Astrocyte of the cerebellum (primary cell): ENCODE results near the gene NFIX.

Source experiments
- DNase-seq: peaks from one replicate; pipeline ENCODE4 v3.0.0-alpha.2; 2011; ENCODE audit warnings: low read depth
- H3K4me3 ChIP-seq: 2 replicates; pipeline ENCODE4 v1.5.1; 2011; ENCODE audit warnings: mild to moderate bottlenecking, low read depth, low read length, moderate library complexity
- in situ Hi-C: cut with HindIII; loops from 2 replicates; pipeline ENCODE4 v1.10.0; 2017; ENCODE audit warnings: low sequenced_read_pairs
- TF ChIP-seq, protein P1 (sequence below): IDR thresholded peaks from 2 replicates; pipeline ENCODE4 v1.5.1; 2012; ENCODE audit warnings: low read length, low read depth, moderate library complexity, mild to moderate bottlenecking; ENCODE audit errors: missing control alignments

NFIX gene

DNA sequence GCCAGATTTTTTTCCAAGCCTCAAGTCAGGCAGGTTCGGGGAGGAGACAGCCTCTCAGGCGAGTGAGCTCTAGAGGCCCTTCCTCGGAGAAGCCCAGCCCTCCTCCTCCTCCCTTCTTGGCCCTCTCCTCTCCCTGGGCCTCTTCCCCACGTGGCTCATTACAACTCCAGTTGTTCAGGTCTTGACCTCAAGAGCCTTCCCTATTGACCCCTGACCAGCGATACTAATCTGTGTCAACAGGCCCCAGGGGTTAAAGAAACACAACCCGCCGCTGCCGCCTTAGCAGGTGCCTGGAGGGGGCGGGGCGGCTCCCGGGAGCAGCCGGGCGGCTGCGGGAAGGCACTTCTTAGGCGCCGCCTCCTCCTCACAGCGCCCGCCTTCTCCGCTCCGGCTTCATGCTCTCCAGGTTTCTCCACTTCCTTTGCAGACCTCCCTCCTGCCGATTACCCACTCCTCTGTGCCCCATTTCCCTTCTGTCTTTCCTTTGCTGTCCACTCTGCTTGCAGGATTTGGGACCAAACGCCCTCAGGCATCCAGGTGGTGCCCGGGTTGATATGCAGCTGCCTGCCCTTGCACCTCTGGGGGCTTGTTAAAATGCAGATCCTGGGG lies 56.4 kb downstream of the NFIX start:
- in situ Hi-C loops: loop anchor here (25.0 kb wide), 1 partner anchor 186 kb away; no protein-coding TSS in a partner anchor
- DNase-seq: no peak
- H3K4me3 ChIP-seq: no peak overlapping the region
- TF ChIP-seq, protein P1, sequence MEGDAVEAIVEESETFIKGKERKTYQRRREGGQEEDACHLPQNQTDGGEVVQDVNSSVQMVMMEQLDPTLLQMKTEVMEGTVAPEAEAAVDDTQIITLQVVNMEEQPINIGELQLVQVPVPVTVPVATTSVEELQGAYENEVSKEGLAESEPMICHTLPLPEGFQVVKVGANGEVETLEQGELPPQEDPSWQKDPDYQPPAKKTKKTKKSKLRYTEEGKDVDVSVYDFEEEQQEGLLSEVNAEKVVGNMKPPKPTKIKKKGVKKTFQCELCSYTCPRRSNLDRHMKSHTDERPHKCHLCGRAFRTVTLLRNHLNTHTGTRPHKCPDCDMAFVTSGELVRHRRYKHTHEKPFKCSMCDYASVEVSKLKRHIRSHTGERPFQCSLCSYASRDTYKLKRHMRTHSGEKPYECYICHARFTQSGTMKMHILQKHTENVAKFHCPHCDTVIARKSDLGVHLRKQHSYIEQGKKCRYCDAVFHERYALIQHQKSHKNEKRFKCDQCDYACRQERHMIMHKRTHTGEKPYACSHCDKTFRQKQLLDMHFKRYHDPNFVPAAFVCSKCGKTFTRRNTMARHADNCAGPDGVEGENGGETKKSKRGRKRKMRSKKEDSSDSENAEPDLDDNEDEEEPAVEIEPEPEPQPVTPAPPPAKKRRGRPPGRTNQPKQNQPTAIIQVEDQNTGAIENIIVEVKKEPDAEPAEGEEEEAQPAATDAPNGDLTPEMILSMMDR: no peak

GRCh38 chr19:13052447-13053175 lies 57.3 kb downstream of the NFIX start:
- no peak for DNase-seq
- TF ChIP-seq, protein P1: no peak
- in situ Hi-C loops: loop anchor here (25.0 kb wide), 1 partner anchor 185 kb away; no protein-coding TSS in a partner anchor
- H3K4me3 ChIP-seq: no peak overlapping the region

- TF ChIP-seq, protein P1: no peak
- in situ Hi-C loops: loop anchor here (25.0 kb wide), 1 partner anchor 184 kb away; no protein-coding TSS in a partner anchor
- DNase-seq: no peak
- H3K4me3 ChIP-seq: no peak overlapping the region
Observed at GRCh38 chr19:13053238-13053637, 58.0 kb downstream of the NFIX start.

GRCh38 chr19:13053761-13054625 lies 58.7 kb downstream of the NFIX start:
- in situ Hi-C loops: loop anchor here (25.0 kb wide), 1 partner anchor 183 kb away; no protein-coding TSS in a partner anchor
- peak overlapping the region; percentile 6 for H3K4me3 ChIP-seq
- TF ChIP-seq, protein P1: no peak
- peak; percentile 91 for DNase-seq

DNA sequence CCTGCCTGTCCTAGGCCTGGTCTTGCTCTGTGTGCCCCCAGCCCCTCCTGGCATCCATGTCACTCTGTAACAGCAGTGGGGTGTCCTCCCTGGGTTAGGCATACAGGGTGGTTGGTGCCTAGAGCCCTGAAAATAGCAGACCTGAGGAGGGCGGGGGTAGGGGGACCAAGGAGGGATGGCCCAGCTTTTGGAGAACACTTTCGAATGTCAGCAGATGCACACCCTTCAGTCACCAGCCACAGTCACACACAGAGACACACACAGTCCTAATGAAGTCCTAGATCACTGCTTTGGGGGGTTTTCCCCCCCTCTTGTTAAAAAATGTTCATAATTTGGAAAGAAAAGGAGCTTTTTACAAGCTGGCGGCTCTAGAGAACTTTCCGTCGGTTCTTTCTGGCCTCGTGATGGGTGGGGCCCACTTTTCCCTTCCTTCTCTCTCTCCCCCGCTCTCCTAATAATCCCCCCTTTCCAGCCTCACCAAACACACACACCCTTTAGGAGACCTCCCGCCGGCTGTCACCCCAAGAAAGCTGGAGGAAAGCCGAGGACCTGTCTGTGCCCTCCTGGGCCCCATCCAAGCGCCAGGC lies 59.4 kb downstream of the NFIX start:
- DNase-seq: no peak
- in situ Hi-C loops: loop anchor here (25.0 kb wide), 1 partner anchor 183 kb away; no protein-coding TSS in a partner anchor
- no peak overlapping the region for H3K4me3 ChIP-seq
- TF ChIP-seq, protein P1: no peak
